Measurements from ENCODE around the gene NGEF.

NGEF gene

GRCh38 chr2:233051241-233052149, 38.4 kb upstream of the NGEF start:
- no peak overlapping the region for H3K4me3 ChIP-seq (ENCODE audit: low read length)
- no peak for TF ChIP-seq CTCF (IDR thresholded peaks at IDR 0.05; ENCODE audit: insufficient read depth, low read depth, low read length, missing control alignments)
- peak; percentile 89 for DNase-seq (ENCODE audit: low read depth)

DNA sequence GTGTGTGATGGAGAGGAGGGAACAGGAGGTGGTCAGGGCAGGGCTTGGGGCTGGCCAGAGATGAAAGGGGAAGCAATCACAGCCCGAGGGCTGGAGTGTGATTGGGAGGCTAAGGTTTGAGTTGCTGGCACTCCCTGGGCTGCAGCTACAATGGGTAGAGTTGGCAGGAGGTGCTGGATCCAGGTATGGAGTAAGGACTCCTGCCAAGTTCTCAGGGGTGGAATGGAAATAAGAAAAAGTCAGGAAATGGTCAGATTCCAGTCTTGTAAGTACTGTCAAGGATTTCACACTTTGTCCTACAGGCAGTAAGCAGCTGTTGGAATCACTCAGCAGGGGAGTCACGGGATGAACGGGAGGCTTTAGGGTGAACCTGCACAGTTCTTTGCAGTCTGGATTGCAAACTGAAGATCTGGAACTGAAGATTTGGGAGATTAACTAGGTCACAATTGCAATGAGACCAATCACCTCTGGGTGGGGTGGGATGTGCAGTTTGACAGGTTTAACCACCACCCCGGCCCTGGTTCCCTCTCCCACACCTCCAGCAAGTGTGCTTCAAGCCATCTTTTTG, 36.2 kb upstream of the NGEF start:
- TF ChIP-seq CTCF (IDR thresholded peaks at IDR 0.05; ENCODE audit: insufficient read depth, low read depth, low read length, missing control alignments): peak; percentile 7

DNA sequence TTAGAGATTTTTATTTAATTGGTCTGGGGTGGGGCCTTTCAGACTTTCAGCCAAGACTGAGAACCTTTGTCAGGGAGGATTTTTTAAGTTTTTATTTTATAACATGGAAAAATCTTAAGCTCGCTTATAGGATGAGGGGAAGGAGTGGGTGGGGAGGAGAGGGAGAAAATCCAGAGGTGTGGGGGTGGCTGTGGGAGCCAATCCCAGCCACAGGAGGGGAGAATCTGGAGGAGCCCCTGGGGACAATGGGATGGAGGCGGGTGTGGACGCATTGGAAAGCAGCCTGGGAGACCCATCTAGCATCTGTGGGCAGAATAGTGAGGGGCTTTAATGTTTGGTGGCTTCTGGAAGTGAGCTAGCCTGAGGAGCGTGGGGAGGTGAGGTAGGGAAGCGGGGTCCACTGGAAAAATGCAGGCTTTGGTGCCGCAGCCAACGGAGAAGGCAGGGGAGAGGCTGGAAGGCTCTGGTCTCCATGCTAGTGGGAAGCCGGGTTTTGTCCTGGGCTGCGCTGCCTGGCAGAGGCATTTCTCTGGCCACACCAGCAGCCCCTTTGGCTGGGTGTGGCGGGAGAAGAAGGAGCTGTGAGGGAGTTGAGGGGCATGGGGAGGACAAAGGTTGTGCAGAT, 35.6 kb upstream of the NGEF start:
- TF ChIP-seq CTCF (IDR thresholded peaks at IDR 0.05; ENCODE audit: insufficient read depth, low read depth, low read length, missing control alignments): no peak
- DNase-seq (ENCODE audit: low read depth): no peak
- no peak overlapping the region for H3K4me3 ChIP-seq (ENCODE audit: low read length)

More for the DNA sequence above, 36.2 kb upstream of the NGEF start:
- peak; percentile 27 for DNase-seq (ENCODE audit: low read depth)
- H3K4me3 ChIP-seq (ENCODE audit: low read length): no peak overlapping the region

GRCh38 chr2:233047667-233048066, 34.6 kb upstream of the NGEF start:
- no peak for TF ChIP-seq CTCF (IDR thresholded peaks at IDR 0.05; ENCODE audit: insufficient read depth, low read depth, low read length, missing control alignments)

DNA sequence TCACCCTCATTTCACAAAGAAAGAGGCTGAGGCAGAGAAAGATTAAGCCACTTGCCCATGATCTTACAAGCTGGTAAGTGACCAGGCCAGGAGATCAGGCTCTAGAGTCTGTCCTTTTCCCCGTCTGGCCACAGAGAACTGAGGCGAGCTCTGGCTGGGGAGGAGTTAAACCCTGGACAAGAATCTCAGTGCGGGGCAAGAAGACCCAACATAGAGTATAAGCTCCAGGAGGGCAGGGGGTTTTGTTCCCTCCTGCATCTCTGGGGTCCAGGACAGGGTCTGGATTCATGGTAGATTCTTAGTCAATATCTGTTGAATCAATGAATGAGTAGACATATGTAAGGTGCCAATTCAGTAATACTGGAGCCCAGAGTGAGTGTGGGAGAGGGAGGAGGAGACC, 34.1 kb upstream of the NGEF start:
- TF ChIP-seq CTCF (IDR thresholded peaks at IDR 0.05; ENCODE audit: insufficient read depth, low read depth, low read length, missing control alignments): no peak
- no peak for DNase-seq (ENCODE audit: low read depth)
- no peak overlapping the region for H3K4me3 ChIP-seq (ENCODE audit: low read length)

More at GRCh38 chr2:233047667-233048066, 34.6 kb upstream of the NGEF start:
- no peak overlapping the region for H3K4me3 ChIP-seq (ENCODE audit: low read length)
- no peak for DNase-seq (ENCODE audit: low read depth)

GRCh38 chr2:233044974-233045605, 32.0 kb upstream of the NGEF start:
- H3K4me3 ChIP-seq (ENCODE audit: low read length): no peak overlapping the region
- DNase-seq (ENCODE audit: low read depth): no peak
- TF ChIP-seq CTCF (IDR thresholded peaks at IDR 0.05; ENCODE audit: insufficient read depth, low read depth, low read length, missing control alignments): no peak
